BE2C (cell line): ENCODE measurements around the gene PMS1.
"Not testable (repeated sequence)": the region's sequence is repeated elsewhere in the genome, so short reads cannot be mapped to it uniquely, and the experiment has no call there.

ENCODE experiments used
- DNase-seq: peaks from one replicate; pipeline ENCODE4 v3.0.0-alpha.2; 2020
- H3K27me3 ChIP-seq: fragments of 250-450 bp; sonication (Bioruptor Pico); 2 replicates; pipeline ENCODE4 v1.5.1; 2020; ENCODE audit warnings: mild to moderate bottlenecking
- H3K36me3 ChIP-seq: fragments of 250-450 bp; sonication (Bioruptor Pico); 2 replicates; pipeline ENCODE4 v1.5.1; 2020; ENCODE audit warnings: mild to moderate bottlenecking
- H3K4me1 ChIP-seq: fragments of 250-450 bp; sonication (Bioruptor Pico); 2 replicates; pipeline ENCODE4 v1.5.1; 2020
- H3K4me3 ChIP-seq: 2 replicates; pipeline ENCODE4 v1.5.1; 2011; ENCODE audit warnings: low read depth, low read length
- H3K9me3 ChIP-seq: fragments of 250-450 bp; sonication (Bioruptor Pico); 2 replicates; pipeline ENCODE4 v1.5.1; 2020
- CTCF ChIP-seq: IDR thresholded peaks from 2 replicates; pipeline ENCODE4 v1.5.1; 2012; ENCODE audit warnings: mild to moderate bottlenecking, low read depth, low read length

The PMS1 gene

GRCh38 chr2:189824694-189825396 lies 40.6 kb downstream of the PMS1 start:
- H3K9me3 ChIP-seq: no peaks in the 10 kb centered on the region
- no peak for DNase-seq
- H3K27me3 ChIP-seq: no peaks in the 10 kb centered on the region
- H3K36me3 ChIP-seq: no peaks in the 10 kb centered on the region; the same call in 1 of the 2 replicates
- no peaks in the 10 kb centered on the region for H3K4me1 ChIP-seq
- H3K4me3 ChIP-seq: no peak overlapping the region
- TF ChIP-seq CTCF: no peak

- no peaks in the 10 kb centered on the region for H3K4me1 ChIP-seq
- no peak for TF ChIP-seq CTCF
- H3K36me3 ChIP-seq: no peaks in the 10 kb centered on the region
- H3K4me3 ChIP-seq: no peak overlapping the region
- DNase-seq: no peak
- H3K27me3 ChIP-seq: no peaks in the 10 kb centered on the region
- H3K9me3 ChIP-seq: no peaks in the 10 kb centered on the region
Observed at GRCh38 chr2:189826039-189826438, 41.8 kb downstream of the PMS1 start.

GRCh38 chr2:189829102-189829833 lies 45.0 kb downstream of the PMS1 start:
- Histone ChIP-seq H3K36me3 (peaks cover 4% of the 10 kb centered on the region), H3K4me3 (no peak overlapping the region), H3K4me1 (no peaks in the 10 kb centered on the region), H3K27me3 (no peaks in the 10 kb centered on the region), H3K9me3 (no peaks in the 10 kb centered on the region; the same call in 1 of the 2 replicates)
- TF ChIP-seq CTCF: no peak
- DNase-seq: no peak

- Histone ChIP-seq H3K9me3 (no peaks in the 10 kb centered on the region; the same call in 1 of the 2 replicates), H3K4me3 (no peak overlapping the region), H3K4me1 (no peaks in the 10 kb centered on the region), H3K27me3 (no peaks in the 10 kb centered on the region), H3K36me3 (peaks cover 4% of the 10 kb centered on the region)
- TF ChIP-seq CTCF: no peak
- no peak for DNase-seq
Observed at GRCh38 chr2:189830510-189830909, 46.3 kb downstream of the PMS1 start.

- TF ChIP-seq CTCF: no peak
- Histone ChIP-seq H3K9me3 (no peaks in the 10 kb centered on the region; the same call in 1 of the 2 replicates), H3K4me3 (no peak overlapping the region), H3K4me1 (peaks cover 4% of the 10 kb centered on the region; the same call in 1 of the 2 replicates), H3K27me3 (no peaks in the 10 kb centered on the region), H3K36me3 (peaks cover 4% of the 10 kb centered on the region)
- no peak for DNase-seq
Observed at GRCh38 chr2:189834059-189834458, 49.8 kb downstream of the PMS1 start.

- not testable (repeated sequence) for H3K27me3 ChIP-seq, H3K36me3 ChIP-seq, H3K9me3 ChIP-seq, H3K4me3 ChIP-seq, H3K4me1 ChIP-seq, DNase-seq
Observed at GRCh38 chr2:189834642-189835041, 50.4 kb downstream of the PMS1 start.
